Activated T-cell treated with anti-CD3 and anti-CD28 coated beads, Interleukin-2, amount 50 U/mL, for 72 hours (primary cell): ENCODE measurements around the gene SLC6A7. TPM values are rescaled to one million over a fixed set of nuclear protein-coding genes. Genes with fewer than 3 reads are reported as not detected.
"Not testable (repeated sequence)": the region's sequence is repeated elsewhere in the genome, so short reads cannot be mapped to it uniquely, and the experiment has no call there.

Source experiments
- ATAC-seq, 2 donors: fragments of 150-1000 bp; cut with Tn5 transposase; replicated peaks in 1 of 2; 2 replicates each; pipeline ENCODE4 v1.10.0; 2021; ENCODE audit warnings: moderate library complexity in 2 of 2, mild to moderate bottlenecking in 1 of 2
- DNase-seq, 2 donors: peaks; one replicate each; pipeline ENCODE4 v3.0.0; 2021 to 2022; ENCODE audit warnings: mixed read lengths in 1 of 2
- H3K27ac Mint-ChIP-seq: one replicate; pipeline ENCODE4 v1.8.0; 2022; ENCODE audit warnings: mild to moderate bottlenecking, moderate library complexity, mixed read lengths
- H3K27me3 Mint-ChIP-seq: one replicate; pipeline ENCODE4 v1.8.0; 2022; ENCODE audit warnings: low read depth, mixed read lengths
- H3K36me3 Mint-ChIP-seq, 2 donors: one replicate each; pipeline ENCODE4 v1.8.0; 2022; ENCODE audit warnings: mixed read lengths in 2 of 2, mild to moderate bottlenecking in 1 of 2; ENCODE audit not compliant: insufficient read depth in 2 of 2
- H3K4me1 Mint-ChIP-seq: one replicate; pipeline ENCODE4 v1.8.0; 2022; ENCODE audit warnings: low read depth, mixed read lengths
- H3K4me3 Mint-ChIP-seq, 2 donors: one replicate each; pipeline ENCODE4 v1.8.0; 2022; ENCODE audit warnings: mild to moderate bottlenecking in 2 of 2, mixed read lengths in 2 of 2, moderate library complexity in 2 of 2
- H3K9me3 Mint-ChIP-seq, 2 donors: one replicate each; pipeline ENCODE4 v1.8.0; 2022; ENCODE audit warnings: mixed read lengths in 2 of 2
- total RNA-seq, 2 donors: library from RNA; stranded (reverse); gene quantifications; one replicate each; pipeline ENCODE4 v1.2.3, GENCODE V29; 2022

Gene SLC6A7
- total RNA-seq, 2 donors from 2014 or later, result not detected

DNA sequence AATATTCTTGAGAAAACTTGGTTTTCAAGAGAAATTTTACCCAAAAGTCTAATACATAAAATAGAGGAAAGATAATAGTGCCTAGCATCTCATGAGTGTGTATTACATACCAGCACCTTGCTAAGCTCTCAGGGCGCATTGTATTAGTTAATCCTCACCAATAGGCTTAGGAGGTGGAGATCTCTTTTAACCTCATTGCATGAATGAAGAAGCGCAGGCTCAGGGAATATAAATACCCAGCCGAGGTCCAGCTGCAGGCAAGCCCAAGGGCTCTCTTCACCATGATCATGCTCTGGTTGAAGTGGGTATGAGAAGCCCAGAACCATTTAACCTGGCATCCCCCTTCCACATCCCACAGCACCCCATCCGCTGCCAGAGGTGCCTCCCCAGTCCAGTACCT is 53.7 kb downstream of the SLC6A7 start:
- no peak for ATAC-seq
- no peak overlapping the region for H3K4me3 Mint-ChIP-seq
- no peaks in the 10 kb centered on the region for H3K27me3 Mint-ChIP-seq
- no peaks in the 10 kb centered on the region for H3K9me3 Mint-ChIP-seq
- H3K4me1 Mint-ChIP-seq, result no peaks in the 10 kb centered on the region
- DNase-seq, result no peak
- H3K36me3 Mint-ChIP-seq, result no peaks in the 10 kb centered on the region
- H3K27ac Mint-ChIP-seq, result no peak overlapping the region

GRCh38 chr5:150244209-150244608 is 54.3 kb downstream of the SLC6A7 start:
- H3K4me3 Mint-ChIP-seq, result no peak overlapping the region
- no peak overlapping the region for H3K27ac Mint-ChIP-seq
- H3K36me3 Mint-ChIP-seq, result no peaks in the 10 kb centered on the region
- no peak for ATAC-seq
- H3K4me1 Mint-ChIP-seq, result no peaks in the 10 kb centered on the region
- no peak for DNase-seq
- H3K9me3 Mint-ChIP-seq, result no peaks in the 10 kb centered on the region
- peaks cover under 1% of the 10 kb centered on the region for H3K27me3 Mint-ChIP-seq

GRCh38 chr5:150245111-150245789 is 55.4 kb downstream of the SLC6A7 start:
- Mint-ChIP-seq H3K9me3 (no peaks in the 10 kb centered on the region), H3K27me3 (peaks cover 6% of the 10 kb centered on the region), H3K36me3 (no peaks in the 10 kb centered on the region), H3K4me1 (no peaks in the 10 kb centered on the region), H3K27ac (no peak overlapping the region), H3K4me3 (no peak overlapping the region)
- ATAC-seq, result no peak
- no peak for DNase-seq

DNA sequence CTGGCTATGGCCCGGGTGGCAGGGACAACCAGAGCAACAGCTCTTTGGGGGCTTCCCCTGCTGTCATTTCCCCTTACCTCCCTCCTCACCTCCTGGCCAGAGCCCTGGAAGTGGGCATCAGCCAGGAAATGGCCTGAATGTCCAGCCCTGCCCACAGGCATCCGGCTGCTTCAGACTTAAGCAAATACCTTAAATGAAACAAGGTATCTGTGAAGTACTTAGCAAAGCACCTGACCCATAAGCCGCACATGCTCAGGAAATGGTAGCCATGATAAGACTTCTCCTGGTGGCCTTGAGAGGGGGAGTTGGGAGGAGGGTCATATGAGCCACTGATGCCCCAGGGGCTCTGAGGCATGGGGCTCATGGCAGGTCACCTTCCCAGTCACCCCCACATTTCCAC is 55.9 kb downstream of the SLC6A7 start:
- ATAC-seq, result no peak
- Mint-ChIP-seq H3K36me3 (no peaks in the 10 kb centered on the region), H3K4me3 (no peak overlapping the region), H3K27ac (no peak overlapping the region), H3K4me1 (no peaks in the 10 kb centered on the region), H3K27me3 (peaks cover 6% of the 10 kb centered on the region), H3K9me3 (no peaks in the 10 kb centered on the region)
- no peak for DNase-seq

DNA sequence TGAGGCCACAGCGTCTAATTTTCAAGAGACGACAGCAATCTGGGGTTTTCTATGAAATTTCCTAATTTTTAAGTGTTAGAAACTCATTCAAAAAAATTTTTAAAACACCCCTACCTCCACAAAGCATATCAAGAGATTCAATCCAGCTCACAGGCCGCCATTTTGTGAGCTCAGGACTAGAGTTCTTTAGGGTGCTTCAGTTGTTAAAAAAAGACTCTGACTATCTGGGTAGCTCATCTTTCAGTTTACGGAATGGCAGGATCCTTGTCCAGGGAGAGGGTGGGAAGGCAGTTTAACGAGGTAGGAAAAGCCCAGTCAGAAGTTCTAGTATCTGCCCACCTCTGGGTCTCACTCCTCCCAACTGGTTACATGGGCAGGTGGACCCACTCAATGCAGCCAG is 56.6 kb downstream of the SLC6A7 start:
- ATAC-seq (no peak), DNase-seq (no peak)
- Mint-ChIP-seq H3K27ac (no peak overlapping the region), H3K27me3 (peaks cover 6% of the 10 kb centered on the region), H3K36me3 (no peaks in the 10 kb centered on the region), H3K4me1 (no peaks in the 10 kb centered on the region), H3K9me3 (no peaks in the 10 kb centered on the region), H3K4me3 (no peak overlapping the region)

GRCh38 chr5:150246835-150247234 is 57.0 kb downstream of the SLC6A7 start:
- DNase-seq (no peak), ATAC-seq (no peak)
- no peaks in the 10 kb centered on the region for H3K36me3 Mint-ChIP-seq
- H3K4me1 Mint-ChIP-seq, result no peaks in the 10 kb centered on the region
- no peak overlapping the region for H3K27ac Mint-ChIP-seq
- H3K9me3 Mint-ChIP-seq, result no peaks in the 10 kb centered on the region
- H3K4me3 Mint-ChIP-seq, result no peak overlapping the region
- H3K27me3 Mint-ChIP-seq, result peaks cover 6% of the 10 kb centered on the region

- H3K9me3 Mint-ChIP-seq, result no peaks in the 10 kb centered on the region
- ATAC-seq (no peak), DNase-seq (no peak)
- no peaks in the 10 kb centered on the region for H3K4me1 Mint-ChIP-seq
- no peak overlapping the region for H3K27ac Mint-ChIP-seq
- H3K4me3 Mint-ChIP-seq, result no peak overlapping the region
- H3K27me3 Mint-ChIP-seq, result peaks cover 6% of the 10 kb centered on the region
- H3K36me3 Mint-ChIP-seq, result no peaks in the 10 kb centered on the region
Measured at GRCh38 chr5:150247726-150248125, 57.9 kb downstream of the SLC6A7 start.

DNA sequence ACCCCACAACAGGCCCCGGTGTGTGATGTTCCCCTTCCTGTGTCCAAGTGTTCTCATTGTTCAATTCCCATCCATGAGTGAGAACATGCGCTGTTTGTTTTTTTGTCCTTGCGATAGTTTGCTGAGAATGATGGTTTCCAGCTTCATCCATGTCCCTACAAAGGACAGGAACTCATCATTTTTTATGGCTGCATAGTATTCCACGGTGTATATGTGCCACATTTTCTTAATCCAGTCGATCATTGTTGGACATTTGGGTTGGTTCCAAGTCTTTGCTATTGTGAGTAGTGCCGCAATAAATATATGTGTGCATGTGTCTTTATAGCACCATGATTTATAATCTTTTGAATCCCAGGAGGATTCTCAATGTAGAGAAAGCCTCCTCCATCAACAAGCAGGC is 58.6 kb downstream of the SLC6A7 start:
- H3K27ac Mint-ChIP-seq, H3K4me3 Mint-ChIP-seq, H3K36me3 Mint-ChIP-seq, H3K27me3 Mint-ChIP-seq, H3K9me3 Mint-ChIP-seq, ATAC-seq, H3K4me1 Mint-ChIP-seq, DNase-seq: not testable (repeated sequence)

DNA sequence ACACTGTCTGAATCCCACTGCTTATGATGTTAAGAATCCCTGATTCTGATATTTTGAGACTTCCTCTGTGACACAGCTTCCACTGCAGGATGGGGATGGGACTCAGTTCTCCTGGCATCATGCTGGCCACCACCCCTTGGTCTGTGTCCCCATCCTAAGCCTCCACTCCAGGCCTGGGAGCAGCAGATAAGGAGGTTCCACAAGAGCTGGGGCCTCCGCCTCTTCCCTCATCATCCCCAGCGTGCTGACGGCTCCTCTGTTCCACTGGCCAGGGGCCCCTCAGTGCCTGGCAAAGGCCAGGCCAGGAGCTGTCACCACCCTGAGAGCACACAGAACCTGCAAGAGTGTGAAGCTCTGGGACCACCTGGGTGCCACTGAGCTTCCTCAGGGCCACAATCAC is 59.1 kb downstream of the SLC6A7 start:
- no peak for ATAC-seq
- Mint-ChIP-seq H3K4me1 (no peaks in the 10 kb centered on the region), H3K27me3 (peaks cover 6% of the 10 kb centered on the region), H3K9me3 (no peaks in the 10 kb centered on the region), H3K4me3 (no peak overlapping the region), H3K36me3 (no peaks in the 10 kb centered on the region), H3K27ac (no peak overlapping the region)
- no peak for DNase-seq

- Mint-ChIP-seq H3K27ac (no peak overlapping the region), H3K4me3 (no peak overlapping the region), H3K36me3 (no peaks in the 10 kb centered on the region), H3K4me1 (no peaks in the 10 kb centered on the region), H3K27me3 (peaks cover 6% of the 10 kb centered on the region), H3K9me3 (no peaks in the 10 kb centered on the region)
- ATAC-seq, result no peak
- DNase-seq, result no peak
Measured at GRCh38 chr5:150249744-150250143, 59.9 kb downstream of the SLC6A7 start.

DNA sequence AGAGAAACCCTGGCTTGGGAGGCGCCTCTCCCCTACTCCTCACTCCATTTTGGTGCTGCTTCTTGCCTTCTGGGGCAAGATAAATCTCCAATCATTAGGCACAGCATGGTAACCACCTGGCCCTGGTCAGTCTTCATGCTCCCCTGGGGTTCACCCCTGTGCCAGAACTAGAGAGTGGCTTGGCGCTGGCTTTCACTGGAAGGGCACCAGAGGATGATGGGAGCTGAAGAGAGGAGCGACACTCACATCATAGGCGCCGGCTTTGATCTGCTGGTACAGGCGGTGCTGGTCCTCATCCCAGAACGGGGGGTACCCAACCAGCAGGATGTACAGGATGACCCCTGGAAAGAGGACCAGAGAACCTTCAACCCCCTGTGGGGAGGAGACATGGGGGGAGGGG is 61.6 kb downstream of the SLC6A7 start:
- H3K36me3 Mint-ChIP-seq, result no peaks in the 10 kb centered on the region
- no peak overlapping the region for H3K27ac Mint-ChIP-seq
- ATAC-seq (no peak), DNase-seq (no peak)
- no peak overlapping the region for H3K4me3 Mint-ChIP-seq
- H3K4me1 Mint-ChIP-seq, result no peaks in the 10 kb centered on the region
- H3K27me3 Mint-ChIP-seq, result peaks cover 6% of the 10 kb centered on the region
- H3K9me3 Mint-ChIP-seq, result no peaks in the 10 kb centered on the region

DNA sequence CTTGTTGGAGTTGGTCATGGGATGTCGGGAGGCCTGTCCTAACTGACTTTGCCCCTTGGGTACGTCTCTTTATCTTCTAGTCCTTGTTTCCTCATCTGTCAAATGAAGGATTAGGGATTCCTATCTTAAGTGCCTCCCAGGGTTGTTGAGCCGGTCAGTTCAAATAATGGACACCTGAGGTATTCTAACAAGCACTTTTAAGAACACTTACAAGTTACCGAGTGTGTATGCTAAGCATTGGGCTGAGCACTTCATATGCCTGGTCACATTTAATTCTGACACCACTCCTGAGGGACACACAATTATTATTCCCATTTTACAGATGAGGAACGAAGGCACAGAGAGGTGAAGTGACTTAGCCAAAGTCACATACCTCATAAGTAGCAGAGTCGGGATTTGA is 62.6 kb downstream of the SLC6A7 start:
- Mint-ChIP-seq H3K4me3 (no peak overlapping the region), H3K4me1 (no peaks in the 10 kb centered on the region), H3K27me3 (peaks cover 6% of the 10 kb centered on the region), H3K36me3 (no peaks in the 10 kb centered on the region), H3K27ac (no peak overlapping the region), H3K9me3 (no peaks in the 10 kb centered on the region)
- DNase-seq (no peak), ATAC-seq (no peak)

- Mint-ChIP-seq H3K4me1 (no peaks in the 10 kb centered on the region), H3K36me3 (no peaks in the 10 kb centered on the region), H3K9me3 (no peaks in the 10 kb centered on the region), H3K27ac (no peak overlapping the region), H3K27me3 (peaks cover 6% of the 10 kb centered on the region), H3K4me3 (no peak overlapping the region)
- ATAC-seq (no peak), DNase-seq (no peak)
Measured at GRCh38 chr5:150253416-150254208, 63.8 kb downstream of the SLC6A7 start.

DNA sequence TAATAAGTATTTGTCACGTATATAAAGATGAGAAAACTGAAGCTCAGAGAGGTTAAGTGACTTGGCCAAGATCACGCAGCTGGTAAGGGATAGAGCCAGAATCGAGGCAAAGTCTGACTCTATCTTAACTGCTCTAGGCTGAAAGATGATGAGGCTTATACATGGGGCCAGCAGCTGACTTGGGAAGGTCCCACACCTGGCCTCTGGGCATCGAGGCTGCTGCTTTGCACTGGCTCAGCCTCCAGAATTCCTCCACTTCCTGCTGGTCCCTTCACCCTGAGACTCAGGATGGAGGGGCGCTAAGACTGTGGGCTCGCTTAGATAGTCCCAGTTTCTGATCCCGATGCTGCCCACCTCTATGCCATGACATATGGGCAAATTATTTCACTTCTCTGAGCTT is 64.5 kb downstream of the SLC6A7 start:
- Mint-ChIP-seq H3K4me1 (no peaks in the 10 kb centered on the region), H3K9me3 (no peaks in the 10 kb centered on the region), H3K4me3 (no peak overlapping the region), H3K27ac (no peak overlapping the region), H3K27me3 (peaks cover 4% of the 10 kb centered on the region), H3K36me3 (no peaks in the 10 kb centered on the region)
- no peak for DNase-seq
- ATAC-seq, result no peak
